Neural progenitor cell (in vitro differentiated cells): ENCODE measurements around the gene CD4.

Experiments
- CTCF ChIP-seq: fragments of 200-600 bp; sonication (generic); IDR thresholded peaks from 2 replicates; pipeline ENCODE4 v1.5.1; 2017; ENCODE audit warnings: antibody characterized with exemption, mild to moderate bottlenecking
- EZH2 ChIP-seq: fragments of 200-600 bp; sonication (generic); IDR thresholded peaks from 2 replicates; pipeline ENCODE4 v1.6.1; 2017; ENCODE audit warnings: antibody characterized with exemption, mild to moderate bottlenecking, moderate library complexity
- EZH2phosphoT487 ChIP-seq: fragments of 200-600 bp; sonication (generic); IDR thresholded peaks from 2 replicates; pipeline ENCODE4 v1.6.1; 2017; ENCODE audit warnings: antibody characterized with exemption

- no peak for TF ChIP-seq CTCF
- TF ChIP-seq EZH2phosphoT487: peak; percentile 16
- TF ChIP-seq EZH2: no peak
Observed at GRCh38 chr12:6866920-6867412, 77.6 kb downstream of the CD4 start.
